GM06990 (cell line): ENCODE data around the gene PCDHA12.
"Not testable (repeated sequence)": the region's sequence is repeated elsewhere in the genome, so short reads cannot be mapped to it uniquely, and the experiment has no call there.

ENCODE experiments used
- DNase-seq: peaks from one replicate; pipeline ENCODE4 v3.0.0-alpha.2; 2011; ENCODE audit not compliant: insufficient read length; ENCODE audit errors: extremely low read depth
- H3K27me3 ChIP-seq: replicated peaks from 2 replicates; pipeline ENCODE4 v1.6.0; 2011; ENCODE audit warnings: low read length; ENCODE audit not compliant: control insufficient read depth, insufficient read depth
- H3K36me3 ChIP-seq: 2 replicates; pipeline ENCODE4 v1.5.1; 2011; ENCODE audit warnings: low read length; ENCODE audit not compliant: control insufficient read depth, insufficient read depth
- H3K4me3 ChIP-seq: replicated peaks from 2 replicates; pipeline ENCODE4 v1.5.1; 2011; ENCODE audit warnings: low read depth, mild to moderate bottlenecking, control low read depth, low read length
- TF ChIP-seq, protein P1 (sequence below): IDR thresholded peaks from 2 replicates; pipeline ENCODE4 v1.5.1; 2011; ENCODE audit warnings: low read length, control low read depth, mild to moderate bottlenecking, inconsistent platforms; ENCODE audit not compliant: insufficient read depth, poor library complexity, severe bottlenecking

PCDHA12 gene

DNA sequence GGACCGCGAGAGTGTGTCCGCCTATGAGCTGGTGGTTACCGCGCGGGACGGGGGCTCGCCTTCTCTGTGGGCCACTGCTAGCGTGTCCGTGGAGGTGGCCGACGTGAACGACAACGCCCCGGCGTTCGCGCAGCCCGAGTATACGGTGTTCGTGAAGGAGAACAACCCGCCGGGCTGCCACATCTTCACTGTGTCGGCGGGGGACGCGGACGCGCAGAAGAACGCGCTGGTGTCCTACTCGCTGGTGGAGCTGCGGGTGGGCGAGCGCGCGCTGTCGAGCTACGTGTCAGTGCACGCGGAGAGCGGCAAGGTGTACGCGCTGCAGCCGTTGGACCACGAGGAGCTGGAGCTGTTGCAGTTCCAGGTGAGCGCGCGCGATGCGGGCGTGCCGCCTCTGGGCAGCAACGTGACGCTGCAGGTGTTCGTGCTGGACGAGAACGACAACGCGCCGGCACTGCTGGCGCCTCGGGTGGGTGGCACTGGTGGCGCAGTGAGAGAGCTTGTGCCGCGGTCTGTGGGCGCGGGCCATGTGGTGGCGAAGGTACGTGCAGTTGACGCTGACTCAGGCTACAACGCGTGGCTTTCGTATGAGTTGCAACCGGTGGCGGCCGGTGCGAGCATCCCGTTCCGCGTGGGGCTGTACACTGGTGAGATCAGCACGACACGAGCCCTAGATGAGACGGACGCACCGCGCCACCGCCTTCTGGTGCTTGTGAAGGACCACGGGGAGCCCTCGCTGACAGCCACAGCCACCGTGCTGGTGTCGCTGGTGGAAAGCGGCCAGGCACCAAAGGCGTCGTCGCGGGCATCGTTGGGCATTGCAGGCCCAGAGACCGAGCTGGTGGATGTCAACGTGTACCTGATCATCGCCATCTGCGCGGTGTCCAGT, 39.2 kb upstream of the PCDHA12 start:
- TF ChIP-seq, protein P1, sequence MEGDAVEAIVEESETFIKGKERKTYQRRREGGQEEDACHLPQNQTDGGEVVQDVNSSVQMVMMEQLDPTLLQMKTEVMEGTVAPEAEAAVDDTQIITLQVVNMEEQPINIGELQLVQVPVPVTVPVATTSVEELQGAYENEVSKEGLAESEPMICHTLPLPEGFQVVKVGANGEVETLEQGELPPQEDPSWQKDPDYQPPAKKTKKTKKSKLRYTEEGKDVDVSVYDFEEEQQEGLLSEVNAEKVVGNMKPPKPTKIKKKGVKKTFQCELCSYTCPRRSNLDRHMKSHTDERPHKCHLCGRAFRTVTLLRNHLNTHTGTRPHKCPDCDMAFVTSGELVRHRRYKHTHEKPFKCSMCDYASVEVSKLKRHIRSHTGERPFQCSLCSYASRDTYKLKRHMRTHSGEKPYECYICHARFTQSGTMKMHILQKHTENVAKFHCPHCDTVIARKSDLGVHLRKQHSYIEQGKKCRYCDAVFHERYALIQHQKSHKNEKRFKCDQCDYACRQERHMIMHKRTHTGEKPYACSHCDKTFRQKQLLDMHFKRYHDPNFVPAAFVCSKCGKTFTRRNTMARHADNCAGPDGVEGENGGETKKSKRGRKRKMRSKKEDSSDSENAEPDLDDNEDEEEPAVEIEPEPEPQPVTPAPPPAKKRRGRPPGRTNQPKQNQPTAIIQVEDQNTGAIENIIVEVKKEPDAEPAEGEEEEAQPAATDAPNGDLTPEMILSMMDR: no peak
- no peak for DNase-seq
- Histone ChIP-seq H3K27me3 (no peaks in the 10 kb centered on the region), H3K4me3 (no peak overlapping the region), H3K36me3 (no peaks in the 10 kb centered on the region)

DNA sequence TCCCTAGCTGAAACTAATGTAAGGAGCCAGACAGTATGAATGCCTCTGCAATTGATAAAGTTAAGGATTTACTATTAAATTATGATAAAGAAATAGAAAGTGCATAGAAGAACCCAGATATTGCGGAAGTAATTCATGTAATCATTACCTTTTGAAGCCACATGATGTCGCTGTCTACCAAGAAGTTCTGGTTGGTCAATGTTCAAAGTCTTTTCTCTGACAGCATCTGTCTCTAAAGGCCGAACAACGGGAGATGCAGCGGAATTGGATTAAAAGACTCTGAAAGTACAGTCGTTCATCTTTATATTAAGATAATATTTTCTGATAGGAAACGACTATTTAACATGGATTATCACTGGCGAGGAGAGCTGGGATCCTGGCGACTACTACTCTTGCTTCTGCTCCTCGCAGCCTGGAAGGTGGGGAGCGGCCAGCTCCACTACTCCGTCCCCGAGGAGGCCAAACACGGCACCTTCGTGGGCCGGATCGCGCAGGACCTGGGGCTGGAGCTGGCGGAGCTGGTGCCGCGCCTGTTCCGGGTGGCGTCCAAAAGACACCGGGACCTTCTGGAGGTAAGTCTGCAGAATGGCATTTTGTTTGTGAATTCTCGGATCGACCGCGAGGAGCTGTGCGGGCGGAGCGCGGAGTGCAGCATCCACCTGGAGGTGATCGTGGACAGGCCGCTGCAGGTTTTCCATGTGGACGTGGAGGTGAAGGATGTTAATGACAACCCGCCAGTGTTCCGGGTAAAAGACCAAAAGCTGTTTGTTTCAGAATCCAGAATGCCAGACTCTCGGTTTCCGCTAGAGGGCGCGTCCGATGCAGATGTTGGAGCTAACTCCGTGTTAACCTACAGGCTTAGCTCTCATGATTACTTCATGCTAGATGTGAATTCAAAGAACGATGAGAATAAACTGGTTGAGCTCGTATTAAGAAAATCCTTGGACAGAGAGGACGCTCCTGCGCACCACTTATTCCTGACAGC, 33.8 kb upstream of the PCDHA12 start, which contains the start of gene PCDHA8:
TSS of gene PCDHA8 (plus strand) at position 210 of the 985 bp plus-strand sequence. CDS start at position 345, 135 bp downstream.
- H3K36me3 ChIP-seq: no peaks in the 10 kb centered on the region
- DNase-seq: no peak
- H3K4me3 ChIP-seq: no peak within 1 kb of the TSS
- H3K27me3 ChIP-seq: no peaks in the 10 kb centered on the region
- TF ChIP-seq, protein P1: peak; percentile 20

DNA sequence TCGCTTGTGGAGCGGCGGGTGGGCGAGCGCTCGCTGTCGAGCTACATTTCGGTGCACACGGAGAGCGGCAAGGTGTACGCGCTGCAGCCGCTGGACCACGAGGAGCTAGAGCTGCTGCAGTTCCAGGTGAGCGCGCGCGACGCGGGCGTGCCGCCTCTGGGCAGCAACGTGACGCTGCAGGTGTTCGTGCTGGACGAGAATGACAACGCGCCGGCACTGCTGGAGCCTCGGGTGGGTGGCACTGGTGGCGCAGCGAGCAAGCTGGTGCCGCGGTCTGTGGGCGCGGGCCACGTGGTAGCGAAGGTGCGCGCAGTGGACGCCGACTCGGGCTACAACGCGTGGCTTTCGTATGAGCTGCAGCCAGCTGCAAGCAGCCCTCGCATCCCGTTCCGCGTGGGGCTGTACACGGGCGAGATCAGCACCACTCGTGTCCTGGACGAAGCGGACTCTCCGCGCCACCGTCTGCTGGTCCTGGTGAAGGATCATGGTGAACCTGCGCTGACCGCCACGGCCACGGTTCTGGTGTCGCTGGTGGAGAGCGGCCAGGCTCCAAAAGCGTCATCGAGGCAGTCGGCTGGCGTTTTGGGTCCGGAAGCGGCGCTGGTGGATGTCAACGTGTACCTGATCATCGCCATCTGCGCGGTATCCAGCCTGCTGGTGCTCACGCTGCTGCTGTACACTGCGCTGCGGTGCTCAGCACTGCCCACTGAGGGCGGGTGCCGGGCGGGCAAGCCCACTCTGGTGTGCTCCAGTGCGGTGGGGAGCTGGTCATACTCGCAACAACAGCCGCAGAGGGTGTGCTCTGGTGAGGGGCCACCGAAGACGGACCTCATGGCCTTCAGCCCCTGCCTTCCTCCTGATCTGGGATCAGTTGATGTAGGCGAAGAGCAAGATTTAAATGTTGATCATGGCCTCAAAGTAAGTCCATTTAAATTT, 32.0 kb upstream of the PCDHA12 start:
- Histone ChIP-seq H3K36me3 (no peaks in the 10 kb centered on the region), H3K27me3 (no peaks in the 10 kb centered on the region), H3K4me3 (no peak overlapping the region)
- TF ChIP-seq, protein P1: no peak
- DNase-seq: no peak

DNA sequence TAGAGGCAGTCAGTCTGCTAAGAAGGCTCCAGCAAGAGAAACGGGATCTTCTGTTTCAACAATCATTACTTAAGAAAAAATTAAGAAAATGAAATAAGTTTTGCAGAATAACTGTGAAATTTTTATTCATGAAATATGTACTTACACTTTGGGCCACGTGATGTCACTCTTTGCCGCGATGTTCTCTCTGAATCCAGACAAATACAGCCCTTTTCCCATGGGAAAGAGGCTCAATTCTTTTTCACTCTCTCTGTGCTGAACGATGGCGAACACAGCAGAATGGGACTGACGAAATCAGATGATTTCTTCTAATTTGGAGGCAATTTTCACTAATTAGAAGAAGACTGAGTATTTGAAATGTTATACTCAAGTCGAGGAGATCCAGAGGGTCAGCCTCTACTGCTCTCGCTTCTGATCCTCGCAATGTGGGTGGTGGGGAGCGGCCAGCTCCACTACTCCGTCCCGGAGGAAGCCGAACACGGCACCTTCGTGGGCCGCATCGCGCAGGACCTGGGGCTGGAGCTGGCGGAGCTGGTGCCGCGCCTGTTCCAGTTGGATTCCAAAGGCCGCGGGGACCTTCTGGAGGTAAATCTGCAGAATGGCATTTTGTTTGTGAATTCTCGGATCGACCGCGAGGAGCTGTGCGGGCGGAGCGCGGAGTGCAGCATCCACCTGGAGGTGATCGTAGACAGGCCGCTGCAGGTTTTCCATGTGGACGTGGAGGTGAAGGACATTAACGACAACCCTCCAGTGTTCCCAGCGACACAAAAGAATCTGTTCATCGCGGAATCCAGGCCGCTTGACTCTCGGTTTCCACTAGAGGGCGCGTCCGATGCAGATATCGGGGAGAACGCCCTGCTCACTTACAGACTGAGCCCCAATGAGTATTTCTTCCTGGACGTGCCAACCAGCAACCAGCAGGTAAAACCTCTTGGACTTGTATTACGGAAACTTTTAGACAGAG, 26.7 kb upstream of the PCDHA12 start, which contains the start of gene PCDHA9:
TSS of gene PCDHA9 (plus strand) at position 244 of the 964 bp plus-strand sequence. CDS start at position 358, 114 bp downstream.
- H3K36me3 ChIP-seq, H3K4me3 ChIP-seq, DNase-seq, H3K27me3 ChIP-seq: not testable (repeated sequence)

DNA sequence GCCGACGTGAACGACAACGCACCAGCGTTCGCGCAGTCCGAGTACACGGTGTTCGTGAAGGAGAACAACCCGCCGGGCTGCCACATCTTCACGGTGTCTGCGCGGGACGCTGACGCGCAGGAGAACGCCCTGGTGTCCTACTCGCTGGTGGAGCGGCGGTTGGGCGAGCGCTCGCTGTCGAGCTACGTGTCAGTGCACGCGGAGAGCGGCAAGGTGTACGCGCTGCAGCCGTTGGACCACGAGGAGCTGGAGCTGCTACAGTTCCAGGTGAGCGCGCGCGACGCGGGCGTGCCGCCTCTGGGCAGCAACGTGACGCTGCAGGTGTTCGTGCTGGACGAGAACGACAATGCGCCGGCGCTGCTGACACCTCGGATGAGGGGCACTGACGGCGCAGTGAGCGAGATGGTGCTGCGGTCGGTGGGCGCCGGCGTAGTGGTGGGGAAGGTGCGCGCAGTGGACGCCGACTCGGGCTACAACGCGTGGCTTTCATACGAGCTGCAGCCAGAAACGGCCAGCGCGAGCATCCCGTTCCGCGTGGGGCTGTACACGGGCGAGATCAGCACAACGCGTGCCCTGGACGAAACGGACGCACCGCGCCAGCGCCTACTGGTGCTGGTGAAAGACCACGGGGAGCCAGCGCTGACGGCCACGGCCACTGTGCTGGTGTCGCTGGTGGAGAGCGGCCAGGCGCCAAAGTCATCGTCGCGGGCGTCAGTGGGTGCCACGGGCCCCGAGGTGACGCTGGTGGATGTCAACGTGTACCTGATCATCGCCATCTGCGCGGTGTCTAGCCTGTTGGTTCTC, 25.1 kb upstream of the PCDHA12 start:
- not testable (repeated sequence) for H3K27me3 ChIP-seq, DNase-seq, H3K36me3 ChIP-seq, H3K4me3 ChIP-seq
